Esophagus squamous epithelium (tissue), 5 donors: Measurements from ENCODE around the gene XPNPEP3. TPM values are rescaled to one million over a fixed set of nuclear protein-coding genes. Genes with fewer than 3 reads are reported as not detected.

ENCODE experiments used
- DNase-seq: peaks from one replicate; lab custom pipeline; 2025; lab: John Stamatoyannopoulos, UW
- H3K27ac ChIP-seq, 4 donors: fragments of 200-600 bp; sonication (generic); one replicate each; pipeline ENCODE4 v1.5.1; 2016 to 2019; ENCODE audit warnings: mild to moderate bottlenecking in 1 of 4
- H3K27me3 ChIP-seq, 4 donors: fragments of 200-600 bp; sonication (generic); 1 replicate in 3 of 4; 2 replicates in 1 of 4; pipeline versions ENCODE4 v1.5.1 to v1.6.0; 2017 to 2021; ENCODE audit warnings: antibody characterized with exemption in 1 of 4
- H3K36me3 ChIP-seq, 3 donors: fragments of 200-600 bp; sonication (generic); one replicate each; pipeline ENCODE4 v1.5.1; 2016 to 2019
- H3K4me1 ChIP-seq, 3 donors: fragments of 200-600 bp; sonication (generic); one replicate each; pipeline ENCODE4 v1.5.1; 2017 to 2019
- H3K4me3 ChIP-seq, 4 donors: fragments of 200-600 bp; sonication (generic); 1 replicate in 3 of 4; 2 replicates in 1 of 4; pipeline ENCODE4 v1.5.1; 2016 to 2019; ENCODE audit warnings: mild to moderate bottlenecking in 2 of 4, moderate library complexity in 1 of 4
- H3K9me3 ChIP-seq, 3 donors: fragments of 200-600 bp; sonication (generic); one replicate each; pipeline ENCODE4 v1.5.1; 2016 to 2019
- POLR2A ChIP-seq, 4 donors: fragments of 450-650 bp; IDR thresholded peaks; one replicate each; pipeline ENCODE4 v1.6.1; 2017; ENCODE audit warnings: antibody characterized with exemption in 4 of 4, mild to moderate bottlenecking in 4 of 4, moderate library complexity in 3 of 4
- WGBS, 2 donors: methylation state at CpG; one replicate each; pipeline ENCODE4 v1.1.5; 2018; 5-methylcytosine and 5-hydroxymethylcytosine counted together
- intact Hi-C: fragments of 100-400 bp; cut with DNase I; formaldehyde crosslinking; loops from one replicate; pipeline ENCODE4 v1.15.0; 2022
- total RNA-seq, 4 donors: library from RNA; depleted of rRNA; stranded (reverse); fragments of >200 nt; gene quantifications; one replicate each; pipeline ENCODE4 v1.1.0, GENCODE V29; 2016
- TF ChIP-seq, protein P1 (sequence below), 6 experiments: fragments of 450-650 bp in 4 of 6; fragments of 200-600 bp in 2 of 6; sonication (generic) in 2 of 6; IDR thresholded peaks; one replicate each; pipeline ENCODE4 v1.5.1; 2016 to 2019; ENCODE audit warnings: antibody characterized with exemption in 6 of 6, mild to moderate bottlenecking in 4 of 6, moderate library complexity in 4 of 6
- donor health status: DM: yes; HTN: yes; CAD: no.

The XPNPEP3 gene
- total RNA-seq, 4 donors from 2014 or later: 6.9 to 16.1 (median 9.0) TPM

DNA sequence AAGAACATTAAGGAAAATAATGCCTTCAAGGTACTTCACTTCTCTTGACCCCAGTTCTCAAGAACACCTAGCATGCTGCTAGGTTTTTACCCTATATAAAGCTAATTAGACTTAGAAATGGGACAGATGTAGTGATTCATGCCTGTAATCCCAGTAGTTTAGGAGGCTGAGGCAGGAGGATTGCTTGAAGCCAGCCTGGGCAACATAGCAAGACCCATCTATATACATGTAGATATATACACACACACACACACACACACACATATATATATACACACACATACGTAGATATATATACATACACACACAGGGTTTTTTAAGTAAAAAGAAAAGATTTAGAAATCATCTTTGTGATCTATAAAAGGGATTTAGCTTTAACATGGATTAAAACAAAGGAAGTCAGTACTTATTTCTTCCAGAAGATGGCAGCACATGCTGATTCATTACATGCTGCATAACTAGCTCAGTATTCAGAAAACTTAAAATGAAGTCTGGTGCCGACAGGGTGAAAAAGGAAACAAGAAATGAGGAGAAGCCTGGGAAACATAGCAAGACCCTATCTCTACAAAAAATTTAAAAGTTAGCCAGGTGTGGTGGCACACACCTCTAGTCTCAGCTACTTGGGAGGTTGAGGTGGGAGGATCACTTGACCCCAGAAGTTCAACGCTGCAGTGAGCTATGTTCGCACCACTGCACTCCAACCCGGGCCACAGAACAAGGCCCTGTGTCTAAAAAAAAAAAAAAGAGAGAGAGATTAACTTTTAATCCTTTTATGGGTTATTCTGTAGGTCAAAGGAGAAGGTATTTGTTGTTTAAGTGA lies 65.7 kb downstream of the XPNPEP3 start:
- Histone ChIP-seq H3K4me3 (peak overlapping the region in 1 of 4 donors; percentile 19), H3K4me1 (peaks cover 0 to 5% (median 3%) of the 10 kb centered on the region in 3 donors), H3K27ac (no peak overlapping the region), H3K36me3 (peaks cover 0 to 92% (median 10%) of the 10 kb centered on the region in 3 donors), H3K27me3 (no peaks in the 10 kb centered on the region), H3K9me3 (no peaks in the 10 kb centered on the region)
- WGBS, 2 donors: 43 to 51% methylated on average over 5 of the region's 5 CpGs
- no peak for DNase-seq
- intact Hi-C loops: no loop called here
- no peak for TF ChIP-seq POLR2A (IDR thresholded peaks at IDR 0.05)
- TF ChIP-seq, protein P1, sequence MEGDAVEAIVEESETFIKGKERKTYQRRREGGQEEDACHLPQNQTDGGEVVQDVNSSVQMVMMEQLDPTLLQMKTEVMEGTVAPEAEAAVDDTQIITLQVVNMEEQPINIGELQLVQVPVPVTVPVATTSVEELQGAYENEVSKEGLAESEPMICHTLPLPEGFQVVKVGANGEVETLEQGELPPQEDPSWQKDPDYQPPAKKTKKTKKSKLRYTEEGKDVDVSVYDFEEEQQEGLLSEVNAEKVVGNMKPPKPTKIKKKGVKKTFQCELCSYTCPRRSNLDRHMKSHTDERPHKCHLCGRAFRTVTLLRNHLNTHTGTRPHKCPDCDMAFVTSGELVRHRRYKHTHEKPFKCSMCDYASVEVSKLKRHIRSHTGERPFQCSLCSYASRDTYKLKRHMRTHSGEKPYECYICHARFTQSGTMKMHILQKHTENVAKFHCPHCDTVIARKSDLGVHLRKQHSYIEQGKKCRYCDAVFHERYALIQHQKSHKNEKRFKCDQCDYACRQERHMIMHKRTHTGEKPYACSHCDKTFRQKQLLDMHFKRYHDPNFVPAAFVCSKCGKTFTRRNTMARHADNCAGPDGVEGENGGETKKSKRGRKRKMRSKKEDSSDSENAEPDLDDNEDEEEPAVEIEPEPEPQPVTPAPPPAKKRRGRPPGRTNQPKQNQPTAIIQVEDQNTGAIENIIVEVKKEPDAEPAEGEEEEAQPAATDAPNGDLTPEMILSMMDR (IDR thresholded peaks at IDR 0.05): peak; percentile 68 to 90 (median 79)

DNA sequence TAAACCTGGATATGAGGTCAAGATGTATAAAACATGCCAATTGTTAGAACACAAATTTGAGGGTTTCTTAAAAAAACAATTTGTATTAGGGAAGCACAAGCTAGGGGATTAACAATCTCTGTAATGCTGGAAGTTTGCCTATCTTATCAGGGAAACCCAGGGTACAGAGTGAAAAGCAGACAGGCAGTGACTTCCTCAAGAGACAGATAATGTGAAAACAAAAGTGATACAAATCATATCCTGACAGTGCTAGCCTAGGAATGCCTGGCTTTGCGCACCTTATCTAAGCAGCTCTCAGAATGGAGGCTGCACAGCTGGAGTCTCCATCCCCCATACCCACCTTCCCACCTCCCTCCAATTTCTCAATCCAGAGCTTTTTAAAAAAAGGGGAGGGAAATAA lies 71.7 kb downstream of the XPNPEP3 start:
- no peak for DNase-seq
- no peak overlapping the region for H3K27ac ChIP-seq
- peaks cover 0 to 94% (median 10%) of the 10 kb centered on the region in 3 donors for H3K36me3 ChIP-seq
- TF ChIP-seq, protein P1 (IDR thresholded peaks at IDR 0.05): no peak
- TF ChIP-seq POLR2A (IDR thresholded peaks at IDR 0.05): no peak
- no peaks in the 10 kb centered on the region for H3K4me1 ChIP-seq
- intact Hi-C loops: no loop called here
- no peaks in the 10 kb centered on the region for H3K27me3 ChIP-seq
- H3K9me3 ChIP-seq: no peaks in the 10 kb centered on the region
- no peak overlapping the region for H3K4me3 ChIP-seq
- WGBS, 2 donors: 78 to 100% methylated on average over 1 of the region's 1 CpG

DNA sequence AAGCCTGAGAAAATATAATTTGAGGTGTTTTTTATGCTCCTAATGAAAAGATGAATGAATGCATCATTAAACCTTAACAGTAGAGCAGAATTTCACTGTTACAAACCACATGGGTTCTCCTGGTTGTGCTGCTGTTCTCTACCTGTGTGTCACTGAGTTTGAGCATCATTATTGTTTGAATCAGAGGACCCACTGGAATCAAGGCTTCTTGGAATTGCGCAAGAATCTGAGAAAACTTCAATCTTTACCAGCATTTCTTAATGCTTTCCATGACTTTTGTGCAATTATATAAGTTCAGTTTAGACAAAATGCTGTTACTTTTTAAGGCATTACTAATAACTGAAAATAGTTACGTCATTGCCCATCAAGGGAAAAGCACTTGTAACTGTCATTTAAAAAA lies 75.4 kb downstream of the XPNPEP3 start:
- Histone ChIP-seq H3K4me3 (no peak overlapping the region), H3K36me3 (peaks cover 0 to 65% (median 0%) of the 10 kb centered on the region in 3 donors), H3K4me1 (no peaks in the 10 kb centered on the region), H3K27me3 (no peaks in the 10 kb centered on the region), H3K27ac (no peak overlapping the region), H3K9me3 (no peaks in the 10 kb centered on the region)
- 84 to 96% methylated on average over 2 of the region's 2 CpGs for WGBS, 2 donors
- intact Hi-C loops: no loop called here
- DNase-seq: no peak
- TF ChIP-seq, protein P1 (IDR thresholded peaks at IDR 0.05): no peak

DNA sequence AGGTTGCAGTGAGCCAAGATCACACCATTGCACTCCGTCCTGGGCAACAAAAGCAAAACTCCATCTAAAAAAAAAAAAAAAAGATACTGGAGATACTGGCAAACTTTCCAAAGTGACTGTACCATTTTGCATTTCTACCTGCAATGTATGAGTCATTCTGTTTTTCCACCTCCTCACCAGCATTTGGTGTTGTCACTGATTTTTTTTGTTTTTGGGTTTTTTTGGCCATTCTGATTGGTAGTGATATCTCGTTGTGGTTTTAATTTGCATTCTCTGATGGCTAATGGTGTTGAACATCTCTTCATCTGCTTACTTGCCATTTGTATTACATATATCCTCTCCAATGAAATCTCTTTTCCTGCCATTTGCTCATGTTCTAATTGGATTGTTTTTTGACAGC lies 82.3 kb downstream of the XPNPEP3 start:
- no peak for TF ChIP-seq POLR2A (IDR thresholded peaks at IDR 0.05)
- TF ChIP-seq, protein P1 (IDR thresholded peaks at IDR 0.05): no peak
- intact Hi-C loops: no loop called here
- peaks cover 0 to 3% (median 0%) of the 10 kb centered on the region in 3 donors for H3K36me3 ChIP-seq
- 76 to 77% methylated on average over 2 of the region's 2 CpGs for WGBS, 2 donors
- DNase-seq: no peak
- no peak overlapping the region for H3K4me3 ChIP-seq
- no peaks in the 10 kb centered on the region for H3K4me1 ChIP-seq
- no peaks in the 10 kb centered on the region for H3K9me3 ChIP-seq
- no peaks in the 10 kb centered on the region for H3K27me3 ChIP-seq
- H3K27ac ChIP-seq: no peak overlapping the region
